KBM-7 (cell line): ENCODE data around the gene ZNF274.
"Not testable (repeated sequence)": the region's sequence is repeated elsewhere in the genome, so short reads cannot be mapped to it uniquely, and the experiment has no call there.

Experiments used
- DNase-seq: peaks from one replicate; pipeline ENCODE4 v3.0.0-alpha.2; 2015
- in situ Hi-C: fragments of 300-500 bp; cut with MboI; formaldehyde crosslinking; loops from 2 replicates; pipeline ENCODE4 v1.14.3; 2020; ENCODE audit warnings: low sequenced_read_pairs, low pct_unique_long_range_greater_than_20kb, mixed read lengths

The ZNF274 gene

GRCh38 chr19:58204566-58204965, 21.7 kb downstream of the ZNF274 start:
- in situ Hi-C loops, result no loop called here
- no peak for DNase-seq

DNA sequence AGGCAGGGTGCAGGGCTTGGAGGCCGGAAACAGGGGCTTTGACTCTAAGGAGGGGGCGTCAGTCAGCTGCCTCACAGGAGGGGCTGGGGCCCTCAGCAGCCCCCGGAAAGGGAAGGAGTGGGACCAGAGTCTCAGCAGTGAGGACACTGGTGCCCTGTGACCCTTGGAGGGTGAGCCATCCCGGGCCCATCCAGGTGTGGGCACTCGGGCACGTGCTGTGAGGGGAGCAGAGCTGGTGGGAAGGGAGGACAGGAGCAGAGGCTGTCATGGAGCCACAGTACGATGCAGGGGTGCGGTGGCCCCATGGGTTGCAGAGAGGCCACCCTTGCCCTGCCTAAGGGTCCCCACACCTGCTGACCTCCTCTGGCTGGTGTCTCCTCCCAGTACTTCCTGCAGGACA, 26.7 kb downstream of the ZNF274 start:
- in situ Hi-C loops, result no loop called here
- DNase-seq, result no peak

GRCh38 chr19:58212336-58213074, 29.6 kb downstream of the ZNF274 start:
- DNase-seq, result no peak
- in situ Hi-C loops, result no loop called here

DNA sequence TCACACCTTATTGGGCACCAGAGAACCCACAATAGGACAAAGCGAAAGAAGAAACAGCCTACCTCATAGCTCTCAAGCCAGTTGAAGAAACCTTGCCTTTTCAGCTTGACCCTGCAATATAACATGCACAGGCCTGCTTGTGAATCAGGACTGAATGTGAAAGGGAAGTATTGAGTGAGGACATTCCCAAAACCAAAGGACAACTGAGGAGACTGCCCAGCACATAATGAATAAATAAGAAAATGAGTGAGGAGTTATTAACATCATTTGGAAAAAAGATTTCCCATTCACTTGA, 30.2 kb downstream of the ZNF274 start:
- in situ Hi-C loops, result no loop called here
- DNase-seq, result no peak

- DNase-seq, result no peak
- in situ Hi-C loops, result no loop called here
Measured at GRCh38 chr19:58217069-58217481, 34.2 kb downstream of the ZNF274 start.

GRCh38 chr19:58217607-58218391, 34.9 kb downstream of the ZNF274 start:
- DNase-seq, result no peak
- in situ Hi-C loops, result no loop called here

- DNase-seq, result peak; percentile 30
- in situ Hi-C loops, result no loop called here
Measured at GRCh38 chr19:58218899-58219298, 36.0 kb downstream of the ZNF274 start.

- no peak for DNase-seq
- in situ Hi-C loops, result no loop called here
Measured at GRCh38 chr19:58227964-58228584, 45.2 kb downstream of the ZNF274 start.

- in situ Hi-C loops, result no loop called here
- DNase-seq, result peak; percentile 14
Measured at GRCh38 chr19:58228585-58229254, 45.9 kb downstream of the ZNF274 start, which contains the start of gene ZNF544. Gene ZNF544, plus strand, starts transcription at chr19:58228914. Its CDS starts 15,110 bp downstream, at chr19:58244024.

GRCh38 chr19:58229255-58229639, 46.4 kb downstream of the ZNF274 start:
- DNase-seq, result no peak
- in situ Hi-C loops, result no loop called here

- in situ Hi-C loops, result no loop called here
- no peak for DNase-seq
Measured at GRCh38 chr19:58237324-58237723, 54.5 kb downstream of the ZNF274 start.

DNA sequence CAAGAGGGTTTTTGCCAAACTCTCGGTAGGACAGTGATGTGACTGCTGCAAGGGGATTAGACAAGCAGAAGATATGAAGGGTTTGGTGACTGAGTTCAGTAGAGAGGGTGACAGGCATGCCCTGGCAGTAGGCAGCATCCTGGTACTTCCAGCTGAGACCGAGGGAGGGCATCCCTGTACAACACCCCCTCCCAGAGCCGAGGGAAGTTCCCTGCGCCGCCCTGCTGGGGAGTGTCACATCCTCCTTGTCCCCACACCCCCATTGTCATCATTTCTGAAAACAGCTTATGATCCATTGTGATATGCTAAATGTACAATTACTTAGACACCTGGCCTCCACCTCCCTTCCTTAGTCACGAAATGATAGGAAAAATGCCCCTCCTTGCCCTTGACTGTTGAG, 60.5 kb downstream of the ZNF274 start:
- no peak for DNase-seq
- in situ Hi-C loops, result no loop called here

- in situ Hi-C loops, result no loop called here
Measured at GRCh38 chr19:58248886-58249285, 66.0 kb downstream of the ZNF274 start.

GRCh38 chr19:58252102-58252685, 69.3 kb downstream of the ZNF274 start:
- in situ Hi-C loops, result no loop called here
- peak; percentile 24 for DNase-seq

More at GRCh38 chr19:58248886-58249285, 66.0 kb downstream of the ZNF274 start:
- no peak for DNase-seq

GRCh38 chr19:58258259-58258658, 75.4 kb downstream of the ZNF274 start:
- in situ Hi-C loops, DNase-seq: not testable (repeated sequence)

GRCh38 chr19:58261600-58261967, 78.7 kb downstream of the ZNF274 start:
- in situ Hi-C loops, result no loop called here
- no peak for DNase-seq

- in situ Hi-C loops, result no loop called here
- DNase-seq, result no peak
Measured at GRCh38 chr19:58261968-58262921, 79.4 kb downstream of the ZNF274 start.

- in situ Hi-C loops, result no loop called here
- no peak for DNase-seq
Measured at GRCh38 chr19:58262922-58263296, 80.0 kb downstream of the ZNF274 start.
